ENCODE results near the gene KSR1. TPM values are rescaled to one million over a fixed set of nuclear protein-coding genes. Genes with fewer than 3 reads are reported as not detected.

The KSR1 gene
- total RNA-seq, 1 experiment from 2014 or later, result 21.7 TPM

- ATAC-seq (no peak), DNase-seq (ENCODE audit: low read depth, low spot score) (no peak)
- Histone ChIP-seq H3K4me1 (ENCODE audit: control insufficient read depth, insufficient read depth, low read length) (peaks cover 25% of the 10 kb centered on the region), H3K36me3 (ENCODE audit: control insufficient read depth, insufficient read depth, low read length) (no peaks in the 10 kb centered on the region), H3K27me3 (ENCODE audit: control insufficient read depth, insufficient read depth, low read length) (no peaks in the 10 kb centered on the region), H3K4me3 (ENCODE audit: low read depth in 2 of 2, low read length in 2 of 2) (no peak overlapping the region), H3K9me3 (ENCODE audit: control insufficient read depth, insufficient read depth, low read depth, low read length) (no peaks in the 10 kb centered on the region), H3K27ac (ENCODE audit: low read length) (no peak overlapping the region)
- CTCF ChIA-PET, result no interaction called here
- POLR2A ChIA-PET, result no interaction called here
- TF ChIP-seq SIN3A (IDR thresholded peaks at IDR 0.05; ENCODE audit: borderline replicate concordance, insufficient read depth, low read depth, low read length) (no peak), TCF7L2 (IDR thresholded peaks at IDR 0.05; ENCODE audit: low read depth, low read length) (no peak), REST (IDR thresholded peaks at IDR 0.05; ENCODE audit: insufficient read depth in 1 of 2, low read depth in 2 of 2, low read length in 1 of 2) (no peak), POLR2AphosphoS5 (IDR thresholded peaks at IDR 0.05; ENCODE audit: low read depth, low read length) (no peak)
- TF ChIP-seq, protein P1, sequence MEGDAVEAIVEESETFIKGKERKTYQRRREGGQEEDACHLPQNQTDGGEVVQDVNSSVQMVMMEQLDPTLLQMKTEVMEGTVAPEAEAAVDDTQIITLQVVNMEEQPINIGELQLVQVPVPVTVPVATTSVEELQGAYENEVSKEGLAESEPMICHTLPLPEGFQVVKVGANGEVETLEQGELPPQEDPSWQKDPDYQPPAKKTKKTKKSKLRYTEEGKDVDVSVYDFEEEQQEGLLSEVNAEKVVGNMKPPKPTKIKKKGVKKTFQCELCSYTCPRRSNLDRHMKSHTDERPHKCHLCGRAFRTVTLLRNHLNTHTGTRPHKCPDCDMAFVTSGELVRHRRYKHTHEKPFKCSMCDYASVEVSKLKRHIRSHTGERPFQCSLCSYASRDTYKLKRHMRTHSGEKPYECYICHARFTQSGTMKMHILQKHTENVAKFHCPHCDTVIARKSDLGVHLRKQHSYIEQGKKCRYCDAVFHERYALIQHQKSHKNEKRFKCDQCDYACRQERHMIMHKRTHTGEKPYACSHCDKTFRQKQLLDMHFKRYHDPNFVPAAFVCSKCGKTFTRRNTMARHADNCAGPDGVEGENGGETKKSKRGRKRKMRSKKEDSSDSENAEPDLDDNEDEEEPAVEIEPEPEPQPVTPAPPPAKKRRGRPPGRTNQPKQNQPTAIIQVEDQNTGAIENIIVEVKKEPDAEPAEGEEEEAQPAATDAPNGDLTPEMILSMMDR (IDR thresholded peaks at IDR 0.05), result no peak
- in situ Hi-C loops (cut with HindIII; ENCODE audit: low pct_unique_long_range_greater_than_20kb, low sequenced_read_pairs) (no loop called here), intact Hi-C loops (cut with micrococcal nuclease; ENCODE audit: unreplicated experiment) (no loop called here)
- BruUV-seq (replicated peaks), result no TSS peak
Observed at GRCh38 chr17:27554911-27555310, 98.7 kb downstream of the KSR1 start.

- no peak for TF ChIP-seq SIN3A (IDR thresholded peaks at IDR 0.05; ENCODE audit: borderline replicate concordance, insufficient read depth, low read depth, low read length)
- no peak for TF ChIP-seq POLR2AphosphoS5 (IDR thresholded peaks at IDR 0.05; ENCODE audit: low read depth, low read length)
- TF ChIP-seq, protein P1 (IDR thresholded peaks at IDR 0.05), result no peak
- TF ChIP-seq REST (IDR thresholded peaks at IDR 0.05; ENCODE audit: insufficient read depth in 1 of 2, low read depth in 2 of 2, low read length in 1 of 2), result no peak
- TF ChIP-seq TCF7L2 (IDR thresholded peaks at IDR 0.05; ENCODE audit: low read depth, low read length), result no peak
- H3K4me3 ChIP-seq (ENCODE audit: low read depth in 2 of 2, low read length in 2 of 2), result no peak overlapping the region
- DNase-seq (ENCODE audit: low read depth, low spot score) (no peak), ATAC-seq (no peak)
- no peaks in the 10 kb centered on the region for H3K36me3 ChIP-seq (ENCODE audit: control insufficient read depth, insufficient read depth, low read length)
- POLR2A ChIA-PET, result no interaction called here
- CTCF ChIA-PET, result no interaction called here
- H3K27ac ChIP-seq (ENCODE audit: low read length), result no peak overlapping the region
- H3K4me1 ChIP-seq (ENCODE audit: control insufficient read depth, insufficient read depth, low read length), result peaks cover 25% of the 10 kb centered on the region
- no TSS peak for BruUV-seq (replicated peaks)
- no peaks in the 10 kb centered on the region for H3K9me3 ChIP-seq (ENCODE audit: control insufficient read depth, insufficient read depth, low read depth, low read length)
- intact Hi-C loops (cut with micrococcal nuclease; ENCODE audit: unreplicated experiment) (no loop called here), in situ Hi-C loops (cut with HindIII; ENCODE audit: low pct_unique_long_range_greater_than_20kb, low sequenced_read_pairs) (no loop called here)
- no peaks in the 10 kb centered on the region for H3K27me3 ChIP-seq (ENCODE audit: control insufficient read depth, insufficient read depth, low read length)
Observed at GRCh38 chr17:27555339-27555738, 99.1 kb downstream of the KSR1 start.

All from Panc1 (cell line).